HFF-Myc (cell line): ENCODE measurements around the gene ATPAF2.

Experiments
- DNase-seq: peaks from one replicate; pipeline ENCODE4 v3.0.0-alpha.2; 2011; ENCODE audit warnings: low read depth; ENCODE audit errors: extremely low read depth
- H3K4me3 ChIP-seq: replicated peaks from 2 replicates; pipeline ENCODE4 v1.5.1; 2011; ENCODE audit warnings: low read depth, mild to moderate bottlenecking, control low read depth, low read length
- TF ChIP-seq, protein P1 (sequence below): IDR thresholded peaks from 2 replicates; pipeline ENCODE4 v1.5.1; 2012; ENCODE audit warnings: mild to moderate bottlenecking, low read depth, low read length, control low read depth; ENCODE audit errors: missing control alignments

ATPAF2 gene

DNA sequence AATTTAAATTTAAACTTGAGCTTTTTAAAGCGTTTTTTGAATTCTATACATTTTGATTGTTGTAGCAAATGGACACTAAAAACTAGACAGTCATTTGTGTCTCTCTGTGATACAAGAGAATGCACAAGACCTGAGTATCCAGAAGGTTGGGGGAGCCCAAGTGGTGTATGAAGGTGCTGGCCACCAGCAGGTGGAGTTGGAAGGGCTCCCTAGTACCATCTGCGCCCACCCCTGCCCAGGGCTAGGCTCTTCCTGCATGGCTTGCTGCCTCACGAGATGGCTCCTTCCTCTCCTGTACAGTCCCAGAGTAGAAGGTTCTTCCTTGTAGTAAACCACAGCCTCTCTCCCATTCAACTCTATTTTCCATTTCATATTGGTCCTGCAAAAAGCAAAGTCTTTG, 17.2 kb upstream of the ATPAF2 start:
- DNase-seq, result no peak
- H3K4me3 ChIP-seq, result no peak overlapping the region
- TF ChIP-seq, protein P1, sequence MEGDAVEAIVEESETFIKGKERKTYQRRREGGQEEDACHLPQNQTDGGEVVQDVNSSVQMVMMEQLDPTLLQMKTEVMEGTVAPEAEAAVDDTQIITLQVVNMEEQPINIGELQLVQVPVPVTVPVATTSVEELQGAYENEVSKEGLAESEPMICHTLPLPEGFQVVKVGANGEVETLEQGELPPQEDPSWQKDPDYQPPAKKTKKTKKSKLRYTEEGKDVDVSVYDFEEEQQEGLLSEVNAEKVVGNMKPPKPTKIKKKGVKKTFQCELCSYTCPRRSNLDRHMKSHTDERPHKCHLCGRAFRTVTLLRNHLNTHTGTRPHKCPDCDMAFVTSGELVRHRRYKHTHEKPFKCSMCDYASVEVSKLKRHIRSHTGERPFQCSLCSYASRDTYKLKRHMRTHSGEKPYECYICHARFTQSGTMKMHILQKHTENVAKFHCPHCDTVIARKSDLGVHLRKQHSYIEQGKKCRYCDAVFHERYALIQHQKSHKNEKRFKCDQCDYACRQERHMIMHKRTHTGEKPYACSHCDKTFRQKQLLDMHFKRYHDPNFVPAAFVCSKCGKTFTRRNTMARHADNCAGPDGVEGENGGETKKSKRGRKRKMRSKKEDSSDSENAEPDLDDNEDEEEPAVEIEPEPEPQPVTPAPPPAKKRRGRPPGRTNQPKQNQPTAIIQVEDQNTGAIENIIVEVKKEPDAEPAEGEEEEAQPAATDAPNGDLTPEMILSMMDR, result no peak

DNA sequence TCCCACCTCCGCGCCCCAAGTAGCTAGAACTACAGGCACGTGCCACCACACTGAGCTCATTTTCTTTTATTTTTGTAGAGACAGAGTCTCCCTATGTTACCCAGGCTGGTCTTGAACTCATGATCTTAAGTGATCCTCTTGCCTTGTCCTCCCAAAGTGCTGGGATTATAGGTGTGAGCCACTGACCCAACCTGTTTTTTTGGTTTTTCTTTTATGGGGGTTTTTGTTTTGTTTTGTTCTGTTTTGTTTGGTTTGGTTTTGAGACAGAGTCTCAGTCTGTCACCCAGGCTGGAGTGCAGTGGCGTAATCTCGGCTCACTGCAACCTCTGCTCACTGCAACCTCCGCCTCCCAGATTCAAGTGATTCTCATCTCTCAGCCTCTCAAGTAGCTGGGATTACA, 16.6 kb upstream of the ATPAF2 start:
- no peak overlapping the region for H3K4me3 ChIP-seq
- no peak for DNase-seq
- TF ChIP-seq, protein P1, result no peak

DNA sequence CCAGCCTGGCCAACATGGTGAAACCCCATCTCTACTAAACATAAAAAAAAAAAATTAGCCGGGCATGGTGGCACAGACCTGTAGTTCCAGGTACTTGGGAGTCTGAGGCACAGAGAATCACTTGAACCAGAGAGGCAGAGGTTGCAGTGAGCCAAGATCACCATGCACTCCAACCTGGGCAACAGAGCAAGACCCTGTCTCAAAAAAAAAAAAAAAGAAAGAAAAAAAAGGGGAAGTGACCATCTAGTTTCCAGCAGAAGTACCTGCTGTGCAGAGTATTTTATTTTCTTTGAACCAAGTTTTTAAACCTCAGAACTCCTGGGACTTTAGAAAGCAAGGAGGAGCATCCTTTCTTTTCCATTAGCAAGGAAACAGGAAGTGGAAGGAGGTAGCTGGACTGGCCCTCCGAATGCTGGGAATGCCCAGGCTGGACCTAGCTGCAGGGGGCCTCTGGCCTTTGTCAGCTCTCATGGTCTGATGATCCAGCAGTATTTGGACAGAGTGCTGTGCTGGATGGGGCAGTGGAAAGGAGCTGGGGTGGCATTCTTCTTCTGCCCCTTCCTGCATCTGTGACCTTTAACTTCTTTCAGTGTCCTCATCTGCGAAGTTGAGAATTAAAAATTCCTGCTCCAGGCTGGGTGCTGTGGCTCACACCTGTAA, 6.9 kb upstream of the ATPAF2 start:
- TF ChIP-seq, protein P1, result no peak
- H3K4me3 ChIP-seq, result no peak overlapping the region
- DNase-seq, result no peak

DNA sequence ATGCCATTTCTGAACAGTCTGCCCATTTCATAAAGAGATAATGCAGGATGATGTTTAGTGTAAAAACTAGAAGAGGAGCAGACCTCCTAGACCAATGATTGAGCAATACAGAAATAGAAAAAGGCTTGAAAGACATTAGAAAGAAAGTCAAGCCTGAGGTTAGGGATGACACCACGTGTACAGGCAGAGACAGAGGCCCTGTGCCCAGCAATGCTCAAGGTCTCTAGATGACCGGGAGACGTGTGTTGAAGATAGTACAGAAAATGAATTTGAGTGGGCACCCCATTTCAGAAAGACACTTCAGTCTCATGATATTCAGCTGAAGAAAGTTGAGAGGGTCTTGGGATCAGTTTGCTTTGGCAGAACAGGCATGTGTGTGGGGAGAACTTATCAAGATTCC, 5.6 kb upstream of the ATPAF2 start:
- TF ChIP-seq, protein P1, result no peak
- H3K4me3 ChIP-seq, result no peak overlapping the region
- no peak for DNase-seq

DNA sequence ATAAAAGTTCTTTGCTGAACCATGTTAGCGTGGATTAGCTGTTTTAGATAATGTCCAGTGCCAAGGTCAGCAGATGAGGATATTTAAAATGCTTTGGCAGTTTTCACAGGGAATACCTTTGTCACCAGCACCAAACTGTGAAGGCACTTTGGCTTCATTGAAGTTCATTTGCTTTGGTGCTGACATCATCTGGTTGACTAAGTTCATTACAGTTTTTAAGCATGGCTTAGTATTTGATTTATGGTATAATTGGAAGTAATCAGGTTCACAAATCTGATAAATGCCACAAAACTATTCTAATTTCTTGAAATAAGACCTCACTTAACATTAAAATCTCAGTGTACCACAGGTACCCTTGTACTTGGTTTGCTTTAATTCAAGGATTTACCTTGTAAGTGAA, 4.5 kb upstream of the ATPAF2 start:
- no peak for DNase-seq
- TF ChIP-seq, protein P1, result no peak
- no peak overlapping the region for H3K4me3 ChIP-seq

DNA sequence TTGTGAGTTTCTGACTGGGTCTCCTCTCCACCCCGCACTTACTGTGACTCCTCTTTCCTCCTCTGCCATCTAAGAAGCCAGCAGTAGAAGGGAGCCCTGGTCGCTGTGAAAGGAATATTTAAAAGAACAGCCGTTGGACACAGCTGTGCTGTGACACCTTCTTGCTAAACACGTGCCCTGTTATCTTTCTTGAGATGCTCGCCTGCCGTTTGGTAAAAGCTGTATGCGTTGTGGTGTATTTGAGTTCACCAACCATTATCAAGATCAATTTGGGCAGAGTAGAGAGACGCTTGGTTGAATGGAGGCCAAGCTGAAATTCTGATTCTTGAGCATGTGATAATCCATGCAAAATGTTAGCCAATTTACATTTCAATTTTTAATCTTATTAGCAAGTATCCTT, 4.0 kb upstream of the ATPAF2 start:
- TF ChIP-seq, protein P1, result no peak
- no peak for DNase-seq
- no peak overlapping the region for H3K4me3 ChIP-seq

DNA sequence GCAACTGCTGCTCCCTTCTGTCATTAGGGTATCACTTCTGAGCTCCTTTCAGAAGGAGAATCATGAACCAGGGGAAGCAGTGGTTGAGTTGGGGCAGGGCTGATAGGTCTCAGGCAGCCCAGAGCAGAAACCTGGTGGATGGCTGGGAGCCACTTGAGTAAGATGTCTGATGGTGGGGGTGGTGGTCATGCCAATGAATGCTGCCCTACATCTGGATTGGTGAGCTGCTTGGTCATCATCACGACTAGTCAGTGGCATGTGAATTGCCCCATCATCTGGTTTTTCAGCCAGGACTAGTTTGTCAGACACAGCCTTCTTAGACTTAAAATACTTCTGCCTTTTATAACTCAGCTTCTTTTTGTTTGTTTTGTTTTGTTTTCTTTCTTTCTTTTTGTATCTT, 2.8 kb upstream of the ATPAF2 start:
- TF ChIP-seq, protein P1, result no peak
- no peak overlapping the region for H3K4me3 ChIP-seq
- no peak for DNase-seq
